Measurements from ENCODE around the gene INSM1.

Gene INSM1

DNA sequence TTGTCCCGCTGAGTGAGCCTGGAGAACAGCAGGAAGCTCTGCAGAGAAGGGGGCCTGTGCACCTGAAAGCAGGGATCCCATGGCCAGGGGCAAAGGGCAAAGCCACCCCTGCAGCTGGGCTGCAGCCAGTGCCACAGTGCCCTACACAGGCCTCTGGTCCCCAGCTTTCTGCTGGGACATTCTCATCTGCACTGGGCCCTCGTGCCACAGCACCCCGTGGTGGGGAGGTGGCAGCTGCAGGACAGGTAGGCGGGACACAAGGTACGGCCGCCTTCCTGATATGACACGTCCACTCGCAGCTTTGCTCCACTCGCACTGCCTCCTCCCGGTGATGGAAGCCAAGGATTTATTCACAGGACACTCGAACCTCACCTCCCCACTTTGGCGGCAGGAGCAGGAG, 27.2 kb downstream of the INSM1 start:
- DNase-seq: no peak

DNA sequence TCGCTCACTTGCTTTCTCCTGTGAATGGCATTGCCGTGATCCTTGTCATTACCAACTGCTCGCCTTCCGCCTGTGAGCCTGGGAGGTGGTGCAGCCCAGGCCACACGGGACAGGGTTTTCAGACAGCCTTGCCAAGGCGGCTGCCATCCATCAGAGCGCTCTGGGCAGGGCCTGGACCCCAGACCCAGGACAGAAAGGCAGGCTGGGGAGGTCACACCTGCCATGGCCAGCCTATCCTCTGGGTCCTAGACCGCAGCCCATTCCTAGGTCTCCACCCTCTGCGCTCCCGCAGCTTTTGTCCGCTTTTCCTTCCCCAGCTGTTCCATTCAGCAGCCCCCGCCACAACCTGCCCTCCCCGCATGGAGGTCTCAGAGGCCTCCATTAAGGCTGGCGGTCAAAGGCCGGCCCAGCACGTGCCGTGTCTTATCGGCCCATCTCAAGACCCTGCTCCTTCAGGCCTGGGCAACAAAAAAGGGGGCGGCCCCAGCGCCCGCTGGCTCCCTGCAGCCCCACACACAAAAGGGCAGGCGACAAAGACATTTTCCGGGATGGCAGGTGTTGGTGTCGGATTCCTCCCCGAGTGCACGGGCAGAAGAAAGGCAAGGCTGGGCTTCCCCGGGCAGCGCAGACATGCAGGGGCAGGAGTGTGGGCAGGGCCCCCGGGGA, 28.1 kb downstream of the INSM1 start:
- no peak for DNase-seq

DNA sequence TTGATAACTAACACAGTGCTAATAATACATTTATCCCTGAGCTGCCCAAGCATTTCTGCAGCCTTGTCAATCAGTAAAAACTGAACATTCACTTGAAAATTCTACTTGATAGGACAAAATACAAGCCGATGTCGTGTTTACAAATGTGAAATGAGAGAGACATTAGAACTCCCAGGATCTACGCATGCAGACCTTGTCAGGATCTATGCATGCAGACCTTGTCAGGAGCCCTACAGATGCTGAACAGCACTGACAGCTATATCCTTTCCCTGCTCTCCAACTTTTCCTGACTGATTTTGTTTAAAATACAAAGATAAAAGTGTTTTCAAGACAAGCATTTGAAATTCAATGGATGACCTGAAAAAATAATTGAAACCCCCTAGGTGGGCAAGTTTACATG, 28.9 kb downstream of the INSM1 start:
- no peak for DNase-seq

DNA sequence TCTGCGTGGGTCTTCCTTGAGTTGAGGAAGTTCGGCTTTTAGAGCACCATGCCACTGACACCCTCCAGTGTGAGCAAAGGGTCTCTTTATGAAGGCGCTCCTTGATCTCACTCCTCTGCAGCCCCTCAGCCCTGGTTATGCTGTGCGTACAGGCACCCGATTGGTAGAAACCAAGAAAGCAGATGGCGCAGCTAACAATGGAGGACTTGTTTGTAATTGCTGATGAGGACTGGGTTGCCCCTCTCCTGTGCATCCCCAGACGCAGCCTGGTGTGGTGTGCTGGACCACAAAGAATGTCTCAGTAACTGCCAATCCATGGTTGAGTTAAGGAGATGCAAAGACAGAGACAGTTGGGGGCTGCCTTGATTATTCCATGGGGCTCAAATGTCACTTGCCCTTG, 30.2 kb downstream of the INSM1 start:
- DNase-seq: no peak

DNA sequence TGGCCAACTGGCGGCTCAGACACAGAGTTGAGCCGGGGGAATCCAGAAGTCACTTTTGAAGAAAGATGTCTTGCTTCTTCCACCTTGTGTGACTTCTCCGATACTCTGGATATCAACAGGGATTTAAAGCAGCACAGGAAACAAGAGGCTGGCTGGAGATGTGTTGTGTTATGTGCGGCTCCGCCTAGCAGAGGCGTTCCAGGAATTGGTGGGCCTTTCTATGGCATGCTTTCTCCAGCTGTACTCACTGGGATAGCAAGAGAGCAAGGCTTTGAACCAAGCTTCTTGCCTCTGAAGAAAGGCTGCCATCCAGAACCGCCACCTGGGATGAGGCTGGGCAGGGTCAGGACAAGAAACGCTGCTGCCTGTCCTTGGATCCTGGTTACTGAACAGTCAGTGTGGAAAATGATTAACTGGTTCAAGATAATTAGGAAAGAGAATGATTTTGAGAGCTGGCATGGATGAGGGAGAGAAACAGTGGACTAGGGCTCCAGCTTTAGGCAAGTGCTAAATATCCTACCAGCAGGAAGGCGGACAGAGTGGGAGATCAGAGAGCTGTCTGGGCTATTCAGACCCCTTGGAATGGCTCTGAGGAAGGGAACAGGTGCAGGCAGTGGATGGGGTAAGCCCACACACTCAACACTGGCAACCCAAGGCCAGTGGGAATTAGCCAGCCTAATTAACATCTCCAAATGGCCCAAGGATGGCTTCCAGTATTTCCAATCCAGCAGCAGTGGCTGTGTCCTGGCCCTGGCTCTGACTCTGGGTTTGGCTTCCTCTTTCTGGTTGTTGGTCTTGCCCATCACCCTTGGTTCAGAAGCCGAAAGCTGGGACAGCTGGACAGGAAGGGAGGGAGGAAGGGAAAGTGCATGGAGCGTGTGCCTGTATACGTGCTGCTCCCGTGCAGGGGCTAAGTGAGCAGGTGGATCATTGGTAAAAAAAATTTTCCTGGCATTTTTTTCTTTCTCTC, 31.9 kb downstream of the INSM1 start:
- no peak for DNase-seq

DNA sequence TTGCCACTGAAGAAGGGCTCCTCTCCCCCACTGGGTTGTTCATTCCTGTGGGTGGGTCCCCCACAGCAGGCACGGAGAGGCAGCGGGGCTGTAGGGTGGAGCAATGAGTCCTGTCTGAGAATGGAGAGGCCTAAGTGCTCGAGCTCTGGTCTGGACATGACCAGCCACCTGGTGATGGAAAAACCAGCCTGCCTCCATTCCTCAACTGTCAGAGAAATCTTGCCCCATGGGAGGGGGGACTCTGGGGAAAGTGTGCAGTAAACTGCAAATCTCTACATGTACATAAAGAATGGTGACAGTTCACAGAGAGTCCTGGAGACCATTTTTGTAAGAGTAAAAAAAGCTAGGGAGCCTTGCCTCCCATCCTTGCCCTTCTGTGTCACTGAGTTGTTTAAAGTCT, 34.1 kb downstream of the INSM1 start:
- DNase-seq: no peak

DNA sequence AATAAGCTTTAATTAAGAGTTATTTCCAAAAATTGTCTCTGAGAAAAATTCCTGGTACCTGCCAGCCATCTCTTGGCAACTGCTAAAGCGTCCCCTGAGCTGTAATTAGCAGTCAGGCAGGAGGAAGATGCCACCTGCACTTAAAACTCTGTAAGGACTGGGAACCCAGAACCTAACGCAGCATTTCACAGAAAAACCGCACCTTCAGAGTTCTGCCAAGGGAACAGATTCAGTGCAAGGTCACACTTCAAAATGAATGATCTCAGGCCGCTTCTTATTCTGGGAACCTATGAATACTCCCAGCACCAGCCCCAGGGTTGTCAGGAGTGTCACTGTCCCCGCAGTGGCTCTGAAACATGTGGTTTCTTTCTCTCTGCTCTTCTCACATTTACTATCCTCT, 36.7 kb downstream of the INSM1 start:
- DNase-seq: no peak

DNA sequence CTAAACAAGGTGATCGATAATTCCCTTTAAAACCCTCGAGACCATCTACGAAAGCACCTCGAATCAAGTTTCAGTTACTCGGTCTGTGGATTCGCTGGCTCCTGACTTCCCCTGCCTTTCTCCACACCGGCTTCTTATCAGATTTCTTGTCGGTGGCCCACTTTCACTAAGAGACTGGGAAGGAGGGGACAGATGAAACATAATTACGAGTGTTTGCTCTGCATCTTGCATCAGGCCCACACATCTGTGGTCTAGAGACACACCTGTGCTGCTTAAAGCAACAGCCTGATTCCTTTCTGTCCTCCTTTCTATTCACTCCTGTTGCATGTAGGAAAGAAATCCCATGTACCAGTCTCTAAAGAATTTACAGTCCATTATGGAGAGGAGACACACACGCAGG, 37.7 kb downstream of the INSM1 start:
- no peak for DNase-seq

DNA sequence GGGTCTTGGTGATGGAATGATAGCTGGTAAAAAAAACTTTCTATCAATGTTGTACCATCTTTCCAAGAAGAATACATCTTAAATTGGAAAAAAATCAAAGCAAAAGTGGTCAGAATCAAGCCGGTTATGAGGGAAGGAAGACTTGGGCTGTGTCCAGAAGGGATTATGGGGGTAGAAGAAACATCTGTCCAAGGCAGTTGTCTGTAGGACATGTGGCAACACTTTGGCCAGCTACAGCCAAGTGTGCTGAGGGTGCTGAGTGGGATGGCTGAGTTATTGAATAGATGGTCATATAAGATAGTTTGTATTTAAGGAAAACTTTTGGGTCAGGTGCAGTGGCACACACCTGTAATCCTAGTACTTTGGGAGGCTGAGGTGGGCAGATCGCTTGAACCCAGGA, 38.4 kb downstream of the INSM1 start:
- no peak for DNase-seq

DNA sequence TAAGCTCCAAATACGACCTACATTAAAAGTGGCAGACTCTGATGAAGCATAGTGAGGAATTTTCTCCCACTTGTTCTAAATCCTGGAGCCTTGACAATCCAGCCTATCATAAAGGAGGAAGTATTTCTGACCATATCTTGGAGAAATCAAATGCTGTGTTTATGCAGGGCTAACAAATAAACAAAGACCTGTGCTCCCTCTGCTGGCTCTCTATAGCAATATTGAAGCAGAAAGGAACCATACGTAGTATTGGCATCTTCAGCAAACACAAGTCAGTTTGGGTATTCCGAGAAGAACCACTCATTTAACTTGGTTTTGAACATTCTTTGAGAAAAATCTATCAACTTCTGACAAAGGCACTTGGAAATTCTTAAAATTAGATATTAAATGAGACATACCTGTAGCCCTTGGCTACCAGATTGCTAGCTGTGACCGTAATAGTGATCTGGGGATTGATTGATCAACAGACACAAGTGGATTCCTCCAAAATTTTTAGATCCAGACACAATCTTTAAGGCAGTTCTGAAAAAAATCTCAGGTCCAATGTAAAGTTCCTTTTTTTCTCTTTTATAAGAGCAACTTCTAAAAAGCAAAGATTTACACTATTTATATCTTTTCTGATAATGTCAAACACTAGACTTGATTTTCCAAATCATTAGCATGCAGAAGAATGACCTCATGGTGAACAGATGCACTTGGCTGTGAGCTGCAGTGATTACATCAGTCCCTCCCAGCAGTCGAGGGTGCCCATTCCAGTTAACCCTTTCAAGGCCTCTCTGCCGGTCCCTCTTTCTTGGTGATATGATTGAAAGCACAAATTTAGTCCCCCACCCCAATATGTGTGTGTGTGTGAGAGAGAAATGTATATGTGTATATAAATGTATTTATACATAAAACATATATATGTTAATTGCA, 40.2 kb downstream of the INSM1 start:
- peak; percentile 7 for DNase-seq

DNA sequence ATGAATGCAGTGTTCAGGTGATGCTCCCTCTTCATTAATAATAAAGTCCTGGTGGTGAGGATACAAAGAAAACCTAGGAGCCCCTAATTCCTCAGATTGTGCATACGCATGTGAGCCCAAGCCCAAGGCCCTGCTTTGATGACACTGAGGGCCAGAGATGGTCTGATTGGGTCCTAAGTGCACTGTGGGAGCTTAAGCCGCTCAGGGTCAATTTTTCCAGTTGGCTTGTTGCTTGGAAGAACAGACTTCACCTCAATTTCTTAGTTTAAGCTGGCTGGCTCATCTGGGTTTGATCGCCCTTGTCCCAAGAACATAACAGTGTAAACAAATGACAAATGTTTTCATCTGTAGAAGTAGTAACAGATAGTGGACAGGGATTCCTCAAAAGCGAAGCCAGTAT, 41.4 kb downstream of the INSM1 start:
- DNase-seq: no peak

DNA sequence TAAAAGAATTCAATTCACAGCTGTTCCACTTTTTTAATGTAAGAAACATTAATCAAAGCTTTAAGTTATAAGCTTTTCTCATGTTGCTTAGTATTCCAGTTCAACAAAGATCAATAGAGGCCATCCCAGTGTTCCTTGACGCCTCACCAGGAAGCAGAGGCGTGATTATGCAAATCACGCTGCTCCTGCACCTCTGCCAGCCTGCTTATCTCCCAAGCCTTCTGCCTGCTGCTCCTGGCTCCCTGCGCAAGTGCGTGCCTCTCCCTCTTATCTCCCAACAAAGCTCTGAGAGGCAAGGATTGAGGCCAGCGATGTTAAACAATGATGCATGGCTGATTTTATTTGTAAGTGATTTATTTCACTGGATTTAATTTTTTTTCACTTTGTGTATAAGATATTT, 42.8 kb downstream of the INSM1 start:
- no peak for DNase-seq

DNA sequence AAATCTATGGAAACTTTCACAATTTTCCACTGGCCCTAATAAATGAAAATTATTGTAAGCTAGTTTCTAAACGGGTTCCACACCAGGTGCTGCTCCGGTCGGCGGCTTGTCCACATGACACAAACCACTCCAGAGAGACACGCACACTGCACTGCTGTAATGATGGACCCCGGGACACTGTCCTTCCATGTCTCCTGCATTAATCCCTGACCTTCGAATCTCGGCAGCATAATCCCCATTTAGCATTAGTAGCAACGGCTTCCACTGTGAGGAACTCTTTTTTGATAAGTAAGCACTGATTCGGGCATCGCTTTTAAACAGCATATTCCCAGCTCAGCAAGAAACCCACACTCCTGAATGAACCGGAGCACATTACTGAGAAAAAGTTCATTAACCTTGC, 43.5 kb downstream of the INSM1 start:
- no peak for DNase-seq

DNA sequence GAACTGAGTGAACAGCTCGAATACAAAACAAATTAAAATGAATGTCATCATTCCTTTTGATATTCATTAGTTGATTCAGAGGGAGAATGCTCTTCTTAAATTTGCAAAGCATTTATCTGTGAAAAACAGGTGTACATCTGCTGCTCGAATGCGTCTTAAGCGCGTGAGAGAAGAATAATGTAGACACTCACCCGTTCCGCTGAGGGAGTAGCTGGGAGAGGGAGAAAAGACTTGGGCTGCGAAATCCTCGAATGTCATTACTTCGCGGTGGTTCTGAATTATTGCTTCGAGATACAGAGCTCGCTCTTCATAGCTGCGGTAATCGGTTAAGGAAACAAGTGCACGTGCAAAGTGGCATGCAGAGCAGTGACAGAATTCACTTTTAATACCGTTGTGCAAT, 43.9 kb downstream of the INSM1 start:
- DNase-seq: no peak

DNA sequence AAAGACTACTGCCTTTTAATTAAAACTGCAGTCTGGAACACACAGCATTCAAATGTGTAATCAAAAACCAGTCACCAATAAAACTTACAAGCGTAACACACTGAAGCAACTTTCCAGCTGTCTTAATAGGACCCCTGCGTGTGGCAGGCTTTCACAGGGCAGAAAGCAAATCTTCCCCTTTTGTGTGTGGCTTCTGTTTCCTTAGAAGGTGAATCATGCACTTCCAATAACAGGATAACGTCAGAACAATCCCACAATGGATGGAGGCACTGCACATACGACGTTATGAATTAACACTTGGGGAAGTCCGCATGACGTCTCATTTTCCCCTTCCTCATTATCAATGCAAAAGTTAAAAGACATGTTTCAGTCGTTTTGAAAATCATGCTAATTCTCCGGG, 44.8 kb downstream of the INSM1 start:
- DNase-seq: peak; percentile 7

DNA sequence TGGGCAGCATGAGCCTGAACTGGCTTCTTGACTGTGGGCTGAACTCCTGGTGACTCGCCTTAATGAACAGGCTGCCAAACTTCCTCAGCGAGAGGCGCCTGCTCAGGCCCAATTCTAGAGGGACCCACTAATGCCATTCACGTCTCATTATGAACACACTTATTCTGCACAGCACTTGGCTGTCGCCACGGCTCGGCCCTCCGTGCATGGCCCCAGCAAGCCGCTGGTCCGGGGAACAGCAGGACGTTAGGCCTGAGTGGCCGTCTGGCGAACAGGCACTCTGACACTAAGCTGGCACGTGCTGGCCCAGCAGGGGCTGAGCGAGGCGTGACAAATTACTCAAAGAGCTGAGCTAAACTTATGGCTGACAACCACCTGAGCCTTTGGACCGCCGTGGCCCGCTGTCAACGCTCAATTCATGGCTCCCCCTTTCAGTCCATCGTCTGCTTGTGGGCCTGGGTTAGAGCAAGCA, 45.9 kb downstream of the INSM1 start:
- no peak for DNase-seq

DNA sequence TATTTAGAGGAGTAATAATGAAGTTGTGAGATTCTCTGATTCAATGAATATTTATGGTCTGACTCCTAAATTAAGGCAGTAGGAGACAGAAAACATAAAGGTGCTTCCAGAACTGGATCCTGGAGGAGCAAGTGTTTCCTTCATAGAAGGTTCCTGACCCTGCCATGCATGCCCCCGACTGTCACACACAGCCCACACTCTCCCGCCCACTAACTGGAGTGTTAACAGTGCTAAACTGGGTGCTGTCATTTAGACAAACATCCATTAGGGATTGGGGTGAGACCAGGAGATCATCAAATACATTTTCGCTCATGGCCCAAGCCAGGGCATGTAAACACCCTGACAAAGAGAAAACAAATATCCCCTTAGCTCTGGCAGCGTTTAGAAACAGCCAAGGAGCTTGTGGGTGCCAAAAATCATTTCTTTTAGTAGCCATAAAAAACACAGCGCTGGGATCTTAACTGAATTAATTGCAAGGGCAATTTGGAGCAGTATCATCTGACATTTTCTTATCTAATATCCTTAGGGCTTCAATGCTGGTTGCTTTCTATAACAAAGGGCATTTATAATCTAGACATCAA, 46.8 kb downstream of the INSM1 start:
- DNase-seq: no peak

DNA sequence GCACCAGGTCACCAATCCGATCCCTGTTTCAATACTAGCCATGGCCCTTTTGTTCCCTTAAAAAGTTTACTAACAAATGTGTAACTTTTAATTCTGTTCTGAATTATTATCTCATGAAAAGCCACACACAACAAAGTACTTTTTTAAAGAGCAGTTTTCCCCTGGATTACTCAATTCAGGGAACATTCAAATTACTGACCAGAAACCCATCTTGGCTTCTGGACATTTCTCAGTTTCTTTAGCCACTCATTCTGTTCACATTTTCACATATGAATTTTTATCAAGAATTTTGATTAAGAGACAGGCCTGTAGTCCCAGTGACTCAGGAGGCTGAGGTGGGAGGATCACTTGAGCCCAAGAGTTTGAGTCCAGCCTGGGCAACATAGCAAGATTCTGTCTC, 47.4 kb downstream of the INSM1 start:
- DNase-seq: no peak

DNA sequence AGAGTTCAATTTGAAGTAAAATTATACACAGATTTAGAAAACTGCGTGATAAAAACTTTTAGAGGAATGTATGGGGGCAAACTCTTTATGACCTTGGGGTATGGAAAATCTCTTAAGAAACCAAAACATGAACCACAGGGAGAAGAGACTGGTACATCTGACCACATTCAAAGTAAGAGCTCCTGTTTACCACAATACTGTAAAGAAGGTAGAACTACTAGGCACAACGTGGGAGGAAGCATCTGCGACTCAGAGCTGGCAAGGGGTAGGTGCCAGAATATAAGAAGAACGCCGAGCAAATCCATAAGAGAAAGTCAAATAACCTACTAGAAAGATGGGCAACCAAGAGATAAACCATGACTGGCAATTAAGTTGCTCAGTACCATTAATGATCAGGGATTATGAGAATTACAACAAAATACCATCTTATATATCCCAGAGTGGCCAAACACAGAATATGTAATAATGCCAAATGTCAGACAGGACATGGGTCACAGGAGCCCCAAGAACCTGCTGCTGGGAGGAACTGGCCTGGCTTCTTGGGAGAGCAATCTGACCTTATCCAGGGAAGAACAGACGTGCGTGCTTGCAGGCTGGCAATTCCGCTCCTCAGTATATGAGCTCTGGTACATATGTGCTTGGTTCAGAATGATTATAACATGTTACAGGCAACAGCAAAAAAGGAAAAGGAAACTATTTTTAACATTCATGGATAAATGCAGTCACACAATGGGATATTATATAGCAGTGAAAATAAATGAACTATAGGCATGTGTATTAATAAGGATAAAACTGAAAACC, 50.2 kb downstream of the INSM1 start:
- no peak for DNase-seq

Measured in fibroblast of upper back skin (primary cell).